B cell (primary cell): ENCODE data around the gene PSMB2. TPM values are rescaled to one million over a fixed set of nuclear protein-coding genes. Genes with fewer than 3 reads are reported as not detected.

ENCODE experiments used
- ATAC-seq: fragments of 200-7000 bp; cut with Tn5 transposase; one replicate; pipeline ENCODE4 v1.10.0; 2021; ENCODE audit warnings: low read depth, mild to moderate bottlenecking, moderate number of reproducible peaks, moderate library complexity
- CTCF ChIA-PET: fragments of 350-600 bp; sonication (Branson Sonifier 250); formaldehyde crosslinking; loops from one replicate; lab custom pipeline; 2021; ENCODE audit warnings: antibody characterized with exemption, inconsistent platforms; lab: Charles Lee
- POLR2A ChIA-PET: fragments of 350-600 bp; sonication (Branson Sonifier 250); formaldehyde crosslinking; loops from one replicate; lab custom pipeline; 2021; ENCODE audit warnings: antibody characterized with exemption; lab: Charles Lee
- DNase-seq: peaks from one replicate; pipeline ENCODE4 v3.0.0; 2013
- H2AFZ ChIP-seq: 2 replicates; pipeline ENCODE4 v1.6.1; 2012; ENCODE audit warnings: mild to moderate bottlenecking, low read depth, low read length; ENCODE audit not compliant: insufficient read depth, poor library complexity, severe bottlenecking
- H3K27ac ChIP-seq, 2 donors: 1 replicate in 1 of 2; 2 replicates in 1 of 2; pipeline ENCODE4 v1.5.1; 2012 to 2013; ENCODE audit warnings: low read length in 2 of 2, mild to moderate bottlenecking in 2 of 2, moderate library complexity in 1 of 2
- H3K27me3 ChIP-seq, 4 experiments: fragments of 200-600 bp in 1 of 4; sonication (generic) in 1 of 4; replicated peaks in 1 of 4; 1 replicate in 2 of 4; 2 replicates in 2 of 4; pipeline versions ENCODE4 v1.6.1 to v1.7.0; 2013 to 2016; ENCODE audit warnings: low read length in 3 of 4, mild to moderate bottlenecking in 2 of 4, mixed read lengths in 1 of 4, moderate library complexity in 1 of 4; ENCODE audit not compliant: insufficient read depth in 4 of 4, control insufficient read depth in 3 of 4; ENCODE audit errors: control extremely low read depth in 1 of 4
- H3K36me3 ChIP-seq, 2 experiments: replicated peaks in 1 of 2; 1 replicate in 1 of 2; 2 replicates in 1 of 2; pipeline versions ENCODE4 v1.6.1 to v1.7.1; 2013; ENCODE audit warnings: low read length in 1 of 2; ENCODE audit not compliant: insufficient read depth in 2 of 2, control insufficient read depth in 1 of 2; ENCODE audit errors: control extremely low read depth in 1 of 2, extremely low read depth in 1 of 2
- H3K4me1 ChIP-seq, 2 donors: fragments of 200-600 bp in 1 of 2; sonication (generic) in 1 of 2; 1 replicate in 1 of 2; 2 replicates in 1 of 2; pipeline versions ENCODE4 v1.5.1 to v1.6.1; 2013 to 2017; ENCODE audit warnings: low read length in 2 of 2; ENCODE audit not compliant: control insufficient read depth in 2 of 2, insufficient read depth in 2 of 2
- H3K4me2 ChIP-seq: replicated peaks from 2 replicates; pipeline ENCODE3; 2012; ENCODE audit warnings: mild to moderate bottlenecking, low read depth, low read length; ENCODE audit not compliant: poor library complexity, severe bottlenecking
- H3K4me3 ChIP-seq, 5 experiments: fragments of 200-600 bp in 1 of 5; sonication (generic) in 1 of 5; 1 replicate in 3 of 5; 2 replicates in 2 of 5; pipeline versions ENCODE4 v1.5.1 to v1.7.0; 2011 to 2016; ENCODE audit warnings: low read length in 4 of 5, mild to moderate bottlenecking in 4 of 5, low read depth in 2 of 5, control low read depth in 1 of 5, moderate library complexity in 1 of 5; ENCODE audit not compliant: insufficient read depth in 1 of 5; ENCODE audit errors: control extremely low read depth in 1 of 5, extremely low read depth in 1 of 5
- H3K79me2 ChIP-seq: fragments of 200-600 bp; sonication (generic); one replicate; pipeline ENCODE4 v1.6.0; 2016; ENCODE audit warnings: low read length; ENCODE audit not compliant: control insufficient read depth, insufficient read depth
- H3K9ac ChIP-seq: fragments of 200-600 bp; sonication (generic); 2 replicates; pipeline ENCODE4 v1.6.1; 2017; ENCODE audit warnings: mild to moderate bottlenecking, low read length, moderate library complexity
- H3K9me3 ChIP-seq, 3 donors: one replicate each; pipeline versions ENCODE4 v1.6.1 to v1.7.1; 2013; ENCODE audit warnings: low read length in 2 of 3; ENCODE audit not compliant: control insufficient read depth in 2 of 3, insufficient read depth in 1 of 3; ENCODE audit errors: control extremely low read depth in 1 of 3
- H4K20me1 ChIP-seq: 2 replicates; pipeline ENCODE4 v1.6.0; 2012; ENCODE audit warnings: mild to moderate bottlenecking, low read length; ENCODE audit not compliant: insufficient read depth, control insufficient read depth, poor library complexity, severe bottlenecking
- H3K27ac Mint-ChIP-seq: one replicate; pipeline ENCODE4 v1.8.0; 2021; ENCODE audit warnings: mixed read lengths
- H3K27me3 Mint-ChIP-seq: one replicate; pipeline ENCODE4 v1.8.0; 2021; ENCODE audit warnings: mixed read lengths
- H3K4me1 Mint-ChIP-seq: one replicate; pipeline ENCODE4 v1.8.0; 2021; ENCODE audit warnings: mixed read lengths
- H3K4me3 Mint-ChIP-seq: one replicate; pipeline ENCODE4 v1.8.0; 2021; ENCODE audit warnings: mixed read lengths
- H3K9me3 Mint-ChIP-seq: one replicate; pipeline ENCODE4 v1.8.0; 2022; ENCODE audit warnings: mixed read lengths; ENCODE audit not compliant: insufficient read depth
- EZH2 ChIP-seq: IDR thresholded peaks from 2 replicates; pipeline ENCODE4 v1.6.1; 2012; ENCODE audit warnings: borderline replicate concordance, low read depth, mild to moderate bottlenecking, moderate library complexity, low read length; ENCODE audit not compliant: insufficient read depth, poor library complexity, severe bottlenecking
- WGBS: methylation state at CpG from one replicate; pipeline ENCODE4 v1.1.5; 2013; ENCODE audit warnings: missing lambda C conversion rate; ENCODE audit not compliant: insufficient coverage; 5-methylcytosine and 5-hydroxymethylcytosine counted together
- intact Hi-C: fragments of 100-400 bp; cut with micrococcal nuclease; formaldehyde crosslinking; loops from one replicate; pipeline ENCODE4 v1.10.0; 2022
- polyA plus RNA-seq: library from polyadenylated mRNA; depleted of rRNA; stranded (reverse); fragments of >200 nt; gene quantifications from 2 replicates; pipeline ENCODE4 v1.2.3, GENCODE V29; 2012
- total RNA-seq, 2 donors: library from RNA; stranded (reverse); fragments of 120-200 nt in 1 of 2; gene quantifications; 1 replicate in 1 of 2; 2 replicates in 1 of 2; pipeline versions ENCODE4 v1.2.3 to v1.2.4, GENCODE V29; 2013 to 2022
- TF ChIP-seq, protein P1 (sequence below): fragments of 200-600 bp; IDR thresholded peaks from one replicate; pipeline ENCODE4 v1.8.0; 2022; ENCODE audit warnings: antibody characterized with exemption, mild to moderate bottlenecking

PSMB2 gene
- total and polyA plus RNA-seq, 2 donors (not counting 1 experiment from before 2014, with no cell fraction given), result 20.5 to 26.2 TPM

GRCh38 chr1:35555601-35556477, 85.5 kb downstream of the PSMB2 start:
- Histone ChIP-seq H3K4me2 (peak overlapping the region; percentile 94), H3K79me2 (peaks cover 45% of the 10 kb centered on the region), H2AFZ (peak overlapping the region; percentile 89), H3K4me3 (no peak overlapping the region), H3K9ac (peak overlapping the region; percentile 93), H3K27me3 (no peaks in the 10 kb centered on the region), H3K4me1 (peaks cover 15 to 26% of the 10 kb centered on the region in 2 donors), H4K20me1 (no peaks in the 10 kb centered on the region), H3K27ac (no peak overlapping the region), H3K36me3 (peaks cover 5 to 22% of the 10 kb centered on the region in 2 experiments), H3K9me3 (no peaks in the 10 kb centered on the region)
- ATAC-seq (no peak), DNase-seq (no peak)
- peak overlapping the region; percentile 37 for H3K27ac Mint-ChIP-seq
- TF ChIP-seq, protein P1, sequence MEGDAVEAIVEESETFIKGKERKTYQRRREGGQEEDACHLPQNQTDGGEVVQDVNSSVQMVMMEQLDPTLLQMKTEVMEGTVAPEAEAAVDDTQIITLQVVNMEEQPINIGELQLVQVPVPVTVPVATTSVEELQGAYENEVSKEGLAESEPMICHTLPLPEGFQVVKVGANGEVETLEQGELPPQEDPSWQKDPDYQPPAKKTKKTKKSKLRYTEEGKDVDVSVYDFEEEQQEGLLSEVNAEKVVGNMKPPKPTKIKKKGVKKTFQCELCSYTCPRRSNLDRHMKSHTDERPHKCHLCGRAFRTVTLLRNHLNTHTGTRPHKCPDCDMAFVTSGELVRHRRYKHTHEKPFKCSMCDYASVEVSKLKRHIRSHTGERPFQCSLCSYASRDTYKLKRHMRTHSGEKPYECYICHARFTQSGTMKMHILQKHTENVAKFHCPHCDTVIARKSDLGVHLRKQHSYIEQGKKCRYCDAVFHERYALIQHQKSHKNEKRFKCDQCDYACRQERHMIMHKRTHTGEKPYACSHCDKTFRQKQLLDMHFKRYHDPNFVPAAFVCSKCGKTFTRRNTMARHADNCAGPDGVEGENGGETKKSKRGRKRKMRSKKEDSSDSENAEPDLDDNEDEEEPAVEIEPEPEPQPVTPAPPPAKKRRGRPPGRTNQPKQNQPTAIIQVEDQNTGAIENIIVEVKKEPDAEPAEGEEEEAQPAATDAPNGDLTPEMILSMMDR, result no peak
- TF ChIP-seq EZH2, result no peak
- peaks cover 37% of the 10 kb centered on the region for H3K4me1 Mint-ChIP-seq
- intact Hi-C loops, result loop anchor here (2.0 to 10.0 kb wide), 3 partner anchors 21 to 701 kb away; partner anchors contain the start of genes SMIM12 and ZMYM6
- POLR2A ChIA-PET, result interaction anchor here (1.9 kb wide), 1 partner anchor 214 kb away, joined by 7 read pairs; the partner anchor contains the start of gene CLSPN
- 97% methylated on average over 3 of the region's 10 CpGs for WGBS
- CTCF ChIA-PET, result interaction anchor here (0.9 to 2.4 kb wide), 6 partner anchors 9 to 703 kb away, joined by 3 to 13 read pairs (median 7); partner anchors contain the start of gene CLSPN
- H3K9me3 Mint-ChIP-seq, result no peaks in the 10 kb centered on the region
- peak overlapping the region; percentile 98 for H3K4me3 Mint-ChIP-seq
- no peaks in the 10 kb centered on the region for H3K27me3 Mint-ChIP-seq
